CD4-positive, alpha-beta T cell treated with Interleukin-6 for 4 hours (primary cell): ENCODE measurements around the gene TGM2.

ENCODE experiments used
- DNase-seq: peaks from one replicate; pipeline ENCODE4 v3.0.0-alpha.2; 2020; ENCODE audit warnings: mixed read lengths

Gene TGM2

DNA sequence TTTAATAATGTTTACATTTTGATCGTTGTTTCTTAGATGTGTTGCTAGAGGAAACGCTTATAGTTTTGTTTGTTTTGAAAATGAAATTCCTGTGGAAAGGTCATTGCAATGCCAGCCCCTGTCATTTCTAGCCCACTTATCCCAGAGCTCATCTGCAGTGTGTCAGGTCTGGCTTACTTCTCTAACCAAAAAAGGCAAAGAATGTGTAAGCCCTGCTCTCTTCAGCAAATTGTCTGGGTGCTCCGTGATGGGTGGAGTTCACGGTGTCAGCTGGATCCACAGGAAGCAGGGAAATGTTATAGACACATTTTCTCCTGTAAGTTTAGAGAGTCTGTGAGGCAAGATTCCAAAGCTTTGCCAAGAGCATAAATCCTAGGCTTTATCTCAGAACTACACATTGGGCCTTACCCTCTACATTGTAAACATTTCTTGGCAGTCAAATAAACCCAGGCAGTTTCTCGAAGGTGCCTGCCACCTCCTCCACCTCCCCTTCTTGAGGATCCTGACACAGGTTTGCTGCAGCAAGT lies 80.6 kb downstream of the TGM2 start:
- no peak for DNase-seq

DNA sequence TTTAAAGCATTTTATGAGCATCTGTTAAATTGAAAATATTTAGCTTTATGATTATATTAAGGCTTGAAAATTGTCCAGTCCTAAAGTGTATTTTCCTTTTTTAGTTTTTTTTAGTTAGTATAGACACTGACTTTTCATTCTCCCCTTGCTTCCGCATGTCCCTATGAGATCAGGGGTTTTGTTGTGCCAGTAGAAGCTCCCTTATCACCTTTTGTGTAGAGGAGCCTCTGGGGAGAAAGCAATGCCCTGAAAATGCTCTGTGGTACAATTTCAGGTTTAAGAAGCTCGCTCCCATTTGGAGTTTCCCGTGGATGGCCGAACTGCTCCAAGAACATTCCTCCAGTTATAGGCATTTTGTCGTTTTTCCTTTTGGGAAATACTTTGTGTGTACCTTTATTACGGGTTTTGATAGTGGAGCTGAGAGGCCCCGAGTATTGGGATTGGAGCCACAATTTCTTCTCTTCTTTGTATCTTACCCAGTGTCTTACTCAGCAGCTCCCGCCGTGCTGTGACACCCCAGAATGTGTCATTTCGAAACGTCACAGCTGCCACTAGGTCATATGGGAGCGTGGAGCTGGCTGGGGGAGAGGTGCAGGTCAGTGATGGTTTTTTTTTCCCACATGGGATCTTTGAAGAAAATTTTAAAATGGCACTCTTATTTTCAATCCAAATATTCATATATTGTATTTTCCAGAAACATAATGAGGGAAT lies 81.6 kb downstream of the TGM2 start:
- DNase-seq, result no peak

DNA sequence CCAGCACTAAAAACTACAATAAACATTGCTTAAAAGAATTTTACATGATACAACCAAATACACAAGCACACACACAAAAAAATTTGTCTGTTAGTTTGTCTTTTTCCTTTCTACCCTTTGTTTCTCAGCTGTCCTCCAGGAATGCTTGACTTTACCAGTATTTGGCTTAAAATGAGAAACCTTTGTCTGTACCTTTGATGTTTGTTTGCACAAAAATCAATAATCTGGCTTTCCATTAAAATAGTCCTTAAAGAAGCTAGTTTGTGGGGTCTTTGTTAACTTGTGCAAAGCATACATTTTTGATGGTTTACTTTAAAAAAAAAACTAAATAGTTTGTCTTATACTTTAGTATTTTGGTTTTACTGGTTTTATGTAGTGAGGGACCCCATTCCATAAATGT lies 82.2 kb downstream of the TGM2 start:
- DNase-seq, result no peak

GRCh38 chr20:38081575-38081974 lies 83.5 kb downstream of the TGM2 start:
- DNase-seq, result no peak

GRCh38 chr20:38079353-38079752 lies 85.7 kb downstream of the TGM2 start:
- DNase-seq, result no peak

DNA sequence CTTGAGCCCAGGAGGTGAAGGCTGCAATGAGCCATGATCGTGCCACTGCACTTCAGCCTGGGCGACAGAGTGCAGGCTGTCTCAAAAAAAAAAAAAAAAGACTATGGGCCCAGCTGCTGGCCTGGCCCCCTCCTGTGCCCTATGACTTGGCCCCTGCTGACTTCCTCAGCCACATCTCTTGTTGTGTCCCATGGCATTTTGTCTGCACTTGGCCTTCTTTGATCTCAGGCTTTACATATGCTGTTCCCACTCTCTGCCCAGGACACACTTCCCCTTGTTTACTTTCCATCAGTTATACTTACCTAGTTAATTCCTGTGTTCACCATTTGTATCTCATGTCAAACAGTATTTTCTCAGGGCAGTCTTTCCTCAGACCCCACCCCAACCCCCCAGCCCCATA lies 87.0 kb downstream of the TGM2 start:
- DNase-seq, result no peak
